CD14-positive monocyte (primary cell): Measurements from ENCODE around the gene LRRTM4. TPM values are rescaled to one million over a fixed set of nuclear protein-coding genes. Genes with fewer than 3 reads are reported as not detected.

Experiments
- DNase-seq, 3 donors: peaks; one replicate each; pipeline ENCODE4 v3.0.0-alpha.2; 2011 to 2022
- H2AFZ ChIP-seq: 2 replicates; pipeline ENCODE4 v1.6.0; 2012; ENCODE audit warnings: mild to moderate bottlenecking, low read depth, low read length, inconsistent platforms; ENCODE audit not compliant: insufficient read depth, poor library complexity, severe bottlenecking
- H3K27ac ChIP-seq, 2 donors: 1 replicate in 1 of 2; 2 replicates in 1 of 2; pipeline ENCODE4 v1.5.1; 2012 to 2013; ENCODE audit warnings: low read length in 2 of 2, control low read depth in 1 of 2, inconsistent platforms in 1 of 2, low read depth in 1 of 2, mild to moderate bottlenecking in 1 of 2
- H3K27me3 ChIP-seq, 2 donors: one replicate each; pipeline versions ENCODE4 v1.6.0 to v1.6.1; 2011 to 2013; ENCODE audit warnings: low read length in 2 of 2; ENCODE audit not compliant: control insufficient read depth in 2 of 2, insufficient read depth in 2 of 2
- H3K36me3 ChIP-seq, 2 donors: replicated peaks in 1 of 2; 1 replicate in 1 of 2; 2 replicates in 1 of 2; pipeline versions ENCODE4 v1.5.1 to v1.6.1; 2012 to 2013; ENCODE audit warnings: low read length in 2 of 2, control low read depth in 1 of 2, inconsistent platforms in 1 of 2, mild to moderate bottlenecking in 1 of 2; ENCODE audit not compliant: insufficient read depth in 2 of 2, control insufficient read depth in 1 of 2
- H3K4me1 ChIP-seq, 2 donors: 1 replicate in 1 of 2; 2 replicates in 1 of 2; pipeline versions ENCODE4 v1.5.1 to v1.6.1; 2012 to 2013; ENCODE audit warnings: low read length in 2 of 2, control low read depth in 1 of 2, inconsistent platforms in 1 of 2, mild to moderate bottlenecking in 1 of 2, moderate library complexity in 1 of 2; ENCODE audit not compliant: insufficient read depth in 2 of 2, control insufficient read depth in 1 of 2
- H3K4me2 ChIP-seq: replicated peaks from 2 replicates; pipeline ENCODE3; 2012; ENCODE audit warnings: low read length, moderate library complexity, mild to moderate bottlenecking; ENCODE audit not compliant: poor library complexity, severe bottlenecking; ENCODE audit errors: extremely low read depth
- H3K4me3 ChIP-seq, 3 experiments: fragments of 200-600 bp in 1 of 3; sonication (generic) in 1 of 3; replicated peaks in 1 of 3; 1 replicate in 2 of 3; 2 replicates in 1 of 3; pipeline ENCODE4 v1.5.1; 2011 to 2013; ENCODE audit warnings: low read length in 3 of 3, mild to moderate bottlenecking in 3 of 3, control low read depth in 2 of 3, low read depth in 2 of 3, inconsistent platforms in 1 of 3, moderate library complexity in 1 of 3
- H3K79me2 ChIP-seq: 2 replicates; pipeline ENCODE4 v1.6.0; 2012; ENCODE audit warnings: mild to moderate bottlenecking, control low read depth, inconsistent platforms, low read length, moderate library complexity; ENCODE audit not compliant: insufficient read depth
- H3K9ac ChIP-seq: 2 replicates; pipeline ENCODE4 v1.6.0; 2017; ENCODE audit warnings: low read length, mild to moderate bottlenecking; ENCODE audit not compliant: insufficient read depth, poor library complexity, severe bottlenecking
- H3K9me3 ChIP-seq, 2 donors: replicated peaks in 1 of 2; 1 replicate in 1 of 2; 2 replicates in 1 of 2; pipeline versions ENCODE4 v1.5.1 to v1.6.1; 2012 to 2013; ENCODE audit warnings: low read length in 2 of 2, control low read depth in 1 of 2; ENCODE audit not compliant: control insufficient read depth in 1 of 2, insufficient read depth in 1 of 2
- H4K20me1 ChIP-seq: 2 replicates; pipeline ENCODE4 v1.6.0; 2012; ENCODE audit warnings: mild to moderate bottlenecking, low read length, control low read depth, moderate library complexity; ENCODE audit not compliant: insufficient read depth
- H3K27ac Mint-ChIP-seq, 7 donors: one replicate each; pipeline ENCODE4 v1.8.0; 2020; ENCODE audit warnings: mild to moderate bottlenecking in 7 of 7, mixed read lengths in 7 of 7, moderate library complexity in 6 of 7, inconsistent platforms in 2 of 7
- H3K27me3 Mint-ChIP-seq, 3 donors: one replicate each; pipeline ENCODE4 v1.8.0; 2021 to 2022; ENCODE audit warnings: low read depth in 3 of 3, mild to moderate bottlenecking in 3 of 3, mixed read lengths in 3 of 3, moderate library complexity in 3 of 3, inconsistent platforms in 1 of 3
- H3K36me3 Mint-ChIP-seq, 2 donors: one replicate each; pipeline ENCODE4 v1.8.0; 2020; ENCODE audit warnings: mixed read lengths in 2 of 2, inconsistent platforms in 1 of 2, mild to moderate bottlenecking in 1 of 2
- H3K4me1 Mint-ChIP-seq: one replicate; pipeline ENCODE4 v1.8.0; 2020; ENCODE audit warnings: mild to moderate bottlenecking, mixed read lengths
- H3K4me3 Mint-ChIP-seq, 2 donors: one replicate each; pipeline ENCODE4 v1.8.0; 2020; ENCODE audit warnings: mild to moderate bottlenecking in 2 of 2, mixed read lengths in 2 of 2, moderate library complexity in 1 of 2
- H3K9me3 Mint-ChIP-seq, 7 donors: one replicate each; pipeline ENCODE4 v1.8.0; 2020 to 2022; ENCODE audit warnings: mixed read lengths in 7 of 7, mild to moderate bottlenecking in 6 of 7, moderate library complexity in 6 of 7, inconsistent platforms in 2 of 7
- CTCF ChIP-seq: fragments of 200-600 bp; IDR thresholded peaks from one replicate; pipeline ENCODE4 v1.8.0; 2022; ENCODE audit warnings: antibody characterized with exemption, mild to moderate bottlenecking
- WGBS: methylation state at CpG from one replicate; pipeline ENCODE4 v1.1.5; 2013; ENCODE audit warnings: missing lambda C conversion rate; ENCODE audit not compliant: insufficient coverage; 5-methylcytosine and 5-hydroxymethylcytosine counted together
- intact Hi-C, 2 donors: fragments of 100-400 bp; cut with micrococcal nuclease; formaldehyde crosslinking; loops; one replicate each; pipeline versions ENCODE4 v1.15.0 to v1.15.1; 2023
- polyA plus RNA-seq, 3 donors: library from polyadenylated mRNA; depleted of rRNA in 1 of 3; unstranded in 2 of 3; stranded (reverse) in 1 of 3; fragments of 300-500 nt in 2 of 3; fragments of >200 nt in 1 of 3; fragmentation: Illumina TruSeq in 2 of 3; gene quantifications; 1 replicate in 2 of 3; 2 replicates in 1 of 3; pipeline ENCODE4 v1.2.3, GENCODE V29; 2012 to 2021

LRRTM4 gene
- polyA plus RNA-seq, 3 donors = not detected

GRCh38 chr2:77470096-77470495, 52.1 kb downstream of the LRRTM4 start:
- intact Hi-C loops = no loop called here
- H3K36me3 Mint-ChIP-seq = no peaks in the 10 kb centered on the region
- DNase-seq = no peak
- H3K4me3 Mint-ChIP-seq = no peak overlapping the region
- H3K4me1 ChIP-seq = no peaks in the 10 kb centered on the region
- H3K9me3 ChIP-seq = no peaks in the 10 kb centered on the region
- no peak overlapping the region for H3K27ac ChIP-seq
- H3K79me2 ChIP-seq = no peaks in the 10 kb centered on the region
- no peak overlapping the region for H3K4me3 ChIP-seq
- H3K9ac ChIP-seq = no peak overlapping the region
- no peak overlapping the region for H3K27ac Mint-ChIP-seq
- no peak overlapping the region for H2AFZ ChIP-seq
- H3K4me2 ChIP-seq = no peak overlapping the region
- no CpG with 5 or more reads among the region's 3 CpGs for WGBS
- H4K20me1 ChIP-seq = no peaks in the 10 kb centered on the region
- H3K27me3 ChIP-seq = no peaks in the 10 kb centered on the region
- H3K9me3 Mint-ChIP-seq = peaks cover 0 to 5% (median 0%) of the 10 kb centered on the region in 7 donors
- no peaks in the 10 kb centered on the region for H3K27me3 Mint-ChIP-seq
- no peaks in the 10 kb centered on the region for H3K36me3 ChIP-seq
- H3K4me1 Mint-ChIP-seq = no peaks in the 10 kb centered on the region
- TF ChIP-seq CTCF = no peak

DNA sequence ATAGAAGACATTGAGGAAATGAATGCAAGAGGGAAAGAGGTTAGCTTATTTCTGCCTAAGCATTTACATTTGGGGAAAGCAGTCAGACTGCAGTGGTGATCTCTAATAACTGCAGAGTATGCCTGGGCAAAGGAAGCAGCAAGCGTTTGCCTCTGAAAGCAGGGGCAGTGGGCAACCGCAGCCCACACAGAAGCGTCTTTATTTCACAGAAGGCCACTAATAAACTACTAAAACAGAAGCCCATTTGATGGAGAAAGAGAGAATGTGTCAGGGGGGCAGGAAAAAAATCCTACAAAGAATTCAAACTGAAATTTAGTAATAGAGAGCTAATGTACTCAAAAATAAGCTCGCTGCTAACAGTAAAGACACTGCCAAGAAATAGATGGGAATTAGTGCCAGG, 53.1 kb downstream of the LRRTM4 start:
- Histone ChIP-seq H3K4me2 (no peak overlapping the region), H3K27ac (no peak overlapping the region), H3K4me3 (no peak overlapping the region), H2AFZ (no peak overlapping the region), H3K9ac (no peak overlapping the region), H3K79me2 (no peaks in the 10 kb centered on the region), H4K20me1 (no peaks in the 10 kb centered on the region), H3K27me3 (no peaks in the 10 kb centered on the region), H3K4me1 (no peaks in the 10 kb centered on the region), H3K9me3 (no peaks in the 10 kb centered on the region), H3K36me3 (no peaks in the 10 kb centered on the region)
- Mint-ChIP-seq H3K9me3 (peaks cover 0 to 5% (median 0%) of the 10 kb centered on the region in 7 donors), H3K27me3 (no peaks in the 10 kb centered on the region), H3K36me3 (no peaks in the 10 kb centered on the region), H3K27ac (no peak overlapping the region), H3K4me3 (no peak overlapping the region), H3K4me1 (no peaks in the 10 kb centered on the region)
- WGBS = no CpG with 5 or more reads among the region's 4 CpGs
- intact Hi-C loops = no loop called here
- DNase-seq = no peak
- no peak for TF ChIP-seq CTCF
